Ascending aorta (tissue), 2 donors: Measurements from ENCODE around the gene SETDB1. TPM values are rescaled to one million over a fixed set of nuclear protein-coding genes. Genes with fewer than 3 reads are reported as not detected.

Source experiments
- DNase-seq, 2 donors: peaks; one replicate each; pipeline ENCODE4 v3.0.0-alpha.2; 2019; ENCODE audit warnings: low spot score in 2 of 2
- H3K27ac ChIP-seq, 2 donors: fragments of 200-600 bp; sonication (generic); one replicate each; pipeline ENCODE4 v1.5.1; 2016 to 2017; ENCODE audit warnings: mild to moderate bottlenecking in 1 of 2
- H3K27me3 ChIP-seq: fragments of 200-600 bp; sonication (generic); one replicate; pipeline ENCODE4 v1.5.1; 2017
- H3K36me3 ChIP-seq, 2 donors: fragments of 200-600 bp; sonication (generic); one replicate each; pipeline ENCODE4 v1.5.1; 2016
- H3K4me1 ChIP-seq, 2 donors: fragments of 200-600 bp; sonication (generic); one replicate each; pipeline ENCODE4 v1.5.1; 2016 to 2017; ENCODE audit warnings: mild to moderate bottlenecking in 1 of 2
- H3K4me3 ChIP-seq, 2 donors: fragments of 200-600 bp; sonication (generic); one replicate each; pipeline ENCODE4 v1.5.1; 2016 to 2017; ENCODE audit warnings: mild to moderate bottlenecking in 1 of 2
- H3K9me3 ChIP-seq, 2 donors: fragments of 200-600 bp; sonication (generic); one replicate each; pipeline ENCODE4 v1.5.1; 2016
- intact Hi-C: fragments of 100-400 bp; cut with DNase I; formaldehyde crosslinking; loops from one replicate; pipeline ENCODE4 v1.15.1; 2023
- total RNA-seq: library from RNA; depleted of rRNA; stranded (reverse); fragments of >200 nt; gene quantifications from one replicate; pipeline ENCODE4 v1.1.0, GENCODE V29; 2016
- TF ChIP-seq, protein P1 (sequence below), 3 experiments: fragments of 200-600 bp in 2 of 3; fragments of 450-650 bp in 1 of 3; sonication (generic) in 2 of 3; IDR thresholded peaks; one replicate each; pipeline ENCODE4 v1.5.1; 2016 to 2019; ENCODE audit warnings: antibody characterized with exemption in 3 of 3, mild to moderate bottlenecking in 1 of 3, moderate library complexity in 1 of 3

Gene SETDB1
- total RNA-seq, 1 donor from 2014 or later, result 21.3 TPM

- Histone ChIP-seq H3K4me1 (peaks cover 7 to 37% of the 10 kb centered on the region in 2 donors), H3K4me3 (no peak overlapping the region), H3K36me3 (peaks cover 54 to 56% of the 10 kb centered on the region in 2 donors), H3K27me3 (no peaks in the 10 kb centered on the region), H3K27ac (no peak overlapping the region), H3K9me3 (no peaks in the 10 kb centered on the region)
- DNase-seq, result no peak
- TF ChIP-seq, protein P1, sequence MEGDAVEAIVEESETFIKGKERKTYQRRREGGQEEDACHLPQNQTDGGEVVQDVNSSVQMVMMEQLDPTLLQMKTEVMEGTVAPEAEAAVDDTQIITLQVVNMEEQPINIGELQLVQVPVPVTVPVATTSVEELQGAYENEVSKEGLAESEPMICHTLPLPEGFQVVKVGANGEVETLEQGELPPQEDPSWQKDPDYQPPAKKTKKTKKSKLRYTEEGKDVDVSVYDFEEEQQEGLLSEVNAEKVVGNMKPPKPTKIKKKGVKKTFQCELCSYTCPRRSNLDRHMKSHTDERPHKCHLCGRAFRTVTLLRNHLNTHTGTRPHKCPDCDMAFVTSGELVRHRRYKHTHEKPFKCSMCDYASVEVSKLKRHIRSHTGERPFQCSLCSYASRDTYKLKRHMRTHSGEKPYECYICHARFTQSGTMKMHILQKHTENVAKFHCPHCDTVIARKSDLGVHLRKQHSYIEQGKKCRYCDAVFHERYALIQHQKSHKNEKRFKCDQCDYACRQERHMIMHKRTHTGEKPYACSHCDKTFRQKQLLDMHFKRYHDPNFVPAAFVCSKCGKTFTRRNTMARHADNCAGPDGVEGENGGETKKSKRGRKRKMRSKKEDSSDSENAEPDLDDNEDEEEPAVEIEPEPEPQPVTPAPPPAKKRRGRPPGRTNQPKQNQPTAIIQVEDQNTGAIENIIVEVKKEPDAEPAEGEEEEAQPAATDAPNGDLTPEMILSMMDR (IDR thresholded peaks at IDR 0.05), result no peak
- intact Hi-C loops, result no loop called here
Observed at GRCh38 chr1:150968491-150968890, 42.3 kb downstream of the SETDB1 start.

GRCh38 chr1:150969626-150970025 is 43.5 kb downstream of the SETDB1 start:
- Histone ChIP-seq H3K4me3 (no peak overlapping the region), H3K27ac (no peak overlapping the region), H3K9me3 (no peaks in the 10 kb centered on the region), H3K27me3 (no peaks in the 10 kb centered on the region), H3K4me1 (peaks cover 7 to 37% of the 10 kb centered on the region in 2 donors), H3K36me3 (peaks cover 46% of the 10 kb centered on the region in 2 donors)
- intact Hi-C loops, result loop anchor here (5.0 to 10.0 kb wide), 3 partner anchors 42 to 415 kb away; partner anchors contain the start of genes GOLPH3L and SETDB1
- DNase-seq, result no peak
- TF ChIP-seq, protein P1 (IDR thresholded peaks at IDR 0.05), result no peak

GRCh38 chr1:150970808-150971582 is 44.8 kb downstream of the SETDB1 start:
- DNase-seq, result peak in 1 of 2 donors; percentile 88
- intact Hi-C loops, result loop anchor here (5.0 to 10.0 kb wide), 3 partner anchors 44 to 416 kb away; partner anchors contain the start of genes GOLPH3L and SETDB1
- TF ChIP-seq, protein P1 (IDR thresholded peaks at IDR 0.05), result no peak

GRCh38 chr1:150971583-150972416 is 45.6 kb downstream of the SETDB1 start:
- intact Hi-C loops, result loop anchor here (5.0 to 10.0 kb wide), 3 partner anchors 44 to 417 kb away; partner anchors contain the start of genes GOLPH3L and SETDB1

More at GRCh38 chr1:150970808-150971582, 44.8 kb downstream of the SETDB1 start:
- no peaks in the 10 kb centered on the region for H3K9me3 ChIP-seq
- H3K4me3 ChIP-seq, result peak overlapping the region in 1 of 2 donors; percentile 99
- H3K27ac ChIP-seq, result peak overlapping the region; percentile 95 to 99
- no peaks in the 10 kb centered on the region for H3K27me3 ChIP-seq
- peaks cover 32% of the 10 kb centered on the region in 2 donors for H3K36me3 ChIP-seq
- peaks cover 7 to 37% of the 10 kb centered on the region in 2 donors for H3K4me1 ChIP-seq

More at GRCh38 chr1:150971583-150972416, 45.6 kb downstream of the SETDB1 start:
- Histone ChIP-seq H3K4me1 (peaks cover 7 to 43% of the 10 kb centered on the region in 2 donors), H3K27ac (peak overlapping the region; percentile 95 to 99), H3K9me3 (no peaks in the 10 kb centered on the region), H3K4me3 (peak overlapping the region; percentile 79 to 99), H3K36me3 (peaks cover 24% of the 10 kb centered on the region in 2 donors), H3K27me3 (no peaks in the 10 kb centered on the region)
- TF ChIP-seq, protein P1 (IDR thresholded peaks at IDR 0.05), result no peak
- DNase-seq, result no peak
